Ovary (tissue), 3 donors: ENCODE data around the gene CMTM5.

Source experiments
- POLR2A ChIP-seq: fragments of 450-650 bp; IDR thresholded peaks from one replicate; pipeline ENCODE4 v1.6.1; 2017; ENCODE audit warnings: antibody characterized with exemption, mild to moderate bottlenecking, moderate library complexity
- TF ChIP-seq, protein P1 (sequence below), 3 donors: fragments of 450-650 bp in 2 of 3; fragments of 200-600 bp in 1 of 3; IDR thresholded peaks; one replicate each; pipeline versions ENCODE4 v1.5.1 to v1.8.0; 2016 to 2022; ENCODE audit warnings: antibody characterized with exemption in 3 of 3, mild to moderate bottlenecking in 1 of 3
- donor health status: DM: no; HTN: no; CAD: no.

DNA sequence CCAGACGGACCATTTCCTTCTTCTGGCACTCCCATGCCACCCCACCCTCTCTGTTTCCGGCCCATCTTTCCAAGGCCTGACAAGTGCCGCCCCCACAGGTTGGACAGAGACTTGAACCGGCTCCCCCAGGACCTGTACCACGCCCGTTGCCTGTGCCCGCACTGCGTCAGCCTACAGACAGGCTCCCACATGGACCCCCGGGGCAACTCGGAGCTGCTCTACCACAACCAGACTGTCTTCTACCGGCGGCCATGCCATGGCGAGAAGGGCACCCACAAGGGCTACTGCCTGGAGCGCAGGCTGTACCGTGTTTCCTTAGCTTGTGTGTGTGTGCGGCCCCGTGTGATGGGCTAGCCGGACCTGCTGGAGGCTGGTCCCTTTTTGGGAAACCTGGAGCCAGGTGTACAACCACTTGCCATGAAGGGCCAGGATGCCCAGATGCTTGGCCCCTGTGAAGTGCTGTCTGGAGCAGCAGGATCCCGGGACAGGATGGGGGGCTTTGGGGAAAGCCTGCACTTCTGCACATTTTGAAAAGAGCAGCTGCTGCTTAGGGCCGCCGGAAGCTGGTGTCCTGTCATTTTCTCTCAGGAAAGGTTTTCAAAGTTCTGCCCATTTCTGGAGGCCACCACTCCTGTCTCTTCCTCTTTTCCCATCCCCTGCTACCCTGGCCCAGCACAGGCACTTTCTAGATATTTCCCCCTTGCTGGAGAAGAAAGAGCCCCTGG lies 1.2 kb upstream of the CMTM5 start:
- TF ChIP-seq, protein P1, sequence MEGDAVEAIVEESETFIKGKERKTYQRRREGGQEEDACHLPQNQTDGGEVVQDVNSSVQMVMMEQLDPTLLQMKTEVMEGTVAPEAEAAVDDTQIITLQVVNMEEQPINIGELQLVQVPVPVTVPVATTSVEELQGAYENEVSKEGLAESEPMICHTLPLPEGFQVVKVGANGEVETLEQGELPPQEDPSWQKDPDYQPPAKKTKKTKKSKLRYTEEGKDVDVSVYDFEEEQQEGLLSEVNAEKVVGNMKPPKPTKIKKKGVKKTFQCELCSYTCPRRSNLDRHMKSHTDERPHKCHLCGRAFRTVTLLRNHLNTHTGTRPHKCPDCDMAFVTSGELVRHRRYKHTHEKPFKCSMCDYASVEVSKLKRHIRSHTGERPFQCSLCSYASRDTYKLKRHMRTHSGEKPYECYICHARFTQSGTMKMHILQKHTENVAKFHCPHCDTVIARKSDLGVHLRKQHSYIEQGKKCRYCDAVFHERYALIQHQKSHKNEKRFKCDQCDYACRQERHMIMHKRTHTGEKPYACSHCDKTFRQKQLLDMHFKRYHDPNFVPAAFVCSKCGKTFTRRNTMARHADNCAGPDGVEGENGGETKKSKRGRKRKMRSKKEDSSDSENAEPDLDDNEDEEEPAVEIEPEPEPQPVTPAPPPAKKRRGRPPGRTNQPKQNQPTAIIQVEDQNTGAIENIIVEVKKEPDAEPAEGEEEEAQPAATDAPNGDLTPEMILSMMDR (IDR thresholded peaks at IDR 0.05), result no peak
- TF ChIP-seq POLR2A, result no peak
